ENCODE measurements around the gene SHROOM4. TPM values are rescaled to one million over a fixed set of nuclear protein-coding genes. Genes with fewer than 3 reads are reported as not detected.

Gene SHROOM4
- total RNA-seq, 2 donors from 2014 or later = 9.2 to 13.6 TPM

GRCh38 chrX:50704360-50704759 lies 109.6 kb downstream of the SHROOM4 start:
- Histone ChIP-seq H3K9me3 (no peaks in the 10 kb centered on the region), H3K4me3 (no peak overlapping the region), H3K27me3 (no peaks in the 10 kb centered on the region), H3K36me3 (no peaks in the 10 kb centered on the region), H3K27ac (peak overlapping the region in 1 of 2 donors; percentile 11), H3K4me1 (no peaks in the 10 kb centered on the region)
- no peak for TF ChIP-seq CTCF (IDR thresholded peaks at IDR 0.05)
- no peak for DNase-seq (ENCODE audit: low spot score)

DNA sequence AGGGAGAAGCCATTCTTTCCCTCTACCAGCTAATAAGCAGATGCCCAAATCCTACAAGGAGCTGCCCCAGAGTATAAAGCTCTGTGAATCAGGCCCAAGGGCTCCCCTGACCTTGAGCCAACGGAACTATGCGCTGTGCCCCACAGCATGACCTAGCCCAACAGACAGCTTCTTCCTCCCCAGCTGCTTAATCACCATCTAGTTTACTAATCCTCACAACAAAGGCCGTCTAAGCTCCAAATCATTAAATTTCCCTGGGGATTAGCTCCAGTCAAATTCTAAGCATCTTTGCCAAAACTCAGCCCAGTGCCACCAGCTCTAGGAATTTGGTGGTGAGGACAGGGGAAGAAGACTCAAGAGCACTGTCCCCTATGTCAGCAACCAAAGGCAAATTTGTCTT lies 113.1 kb downstream of the SHROOM4 start:
- no peak for TF ChIP-seq CTCF (IDR thresholded peaks at IDR 0.05)
- no peaks in the 10 kb centered on the region for H3K36me3 ChIP-seq
- H3K4me1 ChIP-seq = no peaks in the 10 kb centered on the region
- peaks cover 0 to 4% of the 10 kb centered on the region in 2 donors for H3K27me3 ChIP-seq
- H3K4me3 ChIP-seq = no peak overlapping the region
- no peak overlapping the region for H3K27ac ChIP-seq
- H3K9me3 ChIP-seq = no peaks in the 10 kb centered on the region
- no peak for DNase-seq (ENCODE audit: low spot score)

- no peak for TF ChIP-seq CTCF (IDR thresholded peaks at IDR 0.05)
- no peak for DNase-seq (ENCODE audit: low spot score)
- H3K27ac ChIP-seq = no peak overlapping the region
- no peak overlapping the region for H3K4me3 ChIP-seq
- no peaks in the 10 kb centered on the region for H3K36me3 ChIP-seq
- H3K27me3 ChIP-seq = peaks cover 0 to 4% of the 10 kb centered on the region in 2 donors
- H3K4me1 ChIP-seq = no peaks in the 10 kb centered on the region
- H3K9me3 ChIP-seq = no peaks in the 10 kb centered on the region
These were observed 115.0 kb downstream of the SHROOM4 start for GRCh38 chrX:50698944-50699343.

DNA sequence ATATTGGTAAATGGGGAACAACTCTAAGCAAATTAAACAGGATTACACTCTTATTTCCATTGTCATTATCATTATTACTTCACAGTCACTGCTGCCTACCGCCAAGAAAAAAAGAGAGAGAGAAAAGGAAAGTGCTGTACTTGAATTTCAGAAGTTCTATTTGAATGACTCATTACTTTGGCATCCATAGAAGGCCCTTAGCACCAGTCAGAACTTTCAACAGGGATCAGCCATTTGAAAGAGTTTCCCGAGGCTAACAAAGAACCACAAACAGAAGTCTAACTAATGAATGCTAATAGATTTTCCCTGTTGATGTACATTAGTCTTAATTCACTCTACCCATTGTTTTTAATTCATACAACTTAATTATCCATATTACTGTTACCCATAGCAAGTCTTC lies 116.3 kb downstream of the SHROOM4 start:
- Histone ChIP-seq H3K4me3 (no peak overlapping the region), H3K36me3 (no peaks in the 10 kb centered on the region), H3K4me1 (no peaks in the 10 kb centered on the region), H3K9me3 (no peaks in the 10 kb centered on the region), H3K27me3 (peaks cover 0 to 4% of the 10 kb centered on the region in 2 donors), H3K27ac (no peak overlapping the region)
- no peak for TF ChIP-seq CTCF (IDR thresholded peaks at IDR 0.05)
- DNase-seq (ENCODE audit: low spot score) = no peak

DNA sequence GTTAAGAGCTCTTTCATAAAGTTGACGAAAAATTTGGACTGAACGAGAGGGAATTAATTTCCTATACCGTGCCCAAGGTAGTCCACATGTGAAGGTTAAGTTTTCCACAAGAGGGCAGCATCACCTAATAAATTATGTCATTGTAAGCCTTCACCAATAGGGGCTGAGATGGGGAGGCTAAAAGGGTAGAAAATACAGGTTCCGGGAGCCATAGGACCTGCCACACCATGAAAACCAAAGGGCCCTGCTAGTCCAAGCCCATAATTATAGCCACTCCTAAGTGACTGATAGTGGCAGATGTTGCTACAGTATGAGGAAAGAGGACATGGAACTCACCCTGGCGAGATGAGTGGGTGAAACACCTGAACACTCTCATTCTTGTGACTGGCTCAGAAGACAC lies 122.2 kb downstream of the SHROOM4 start:
- Histone ChIP-seq H3K36me3 (no peaks in the 10 kb centered on the region), H3K27me3 (no peaks in the 10 kb centered on the region), H3K4me3 (no peak overlapping the region), H3K9me3 (no peaks in the 10 kb centered on the region), H3K4me1 (no peaks in the 10 kb centered on the region), H3K27ac (no peak overlapping the region)
- peak; percentile 24 to 75 for TF ChIP-seq CTCF (IDR thresholded peaks at IDR 0.05)
- no peak for DNase-seq (ENCODE audit: low spot score)

GRCh38 chrX:50684871-50685270 lies 129.1 kb downstream of the SHROOM4 start:
- H3K4me3 ChIP-seq = no peak overlapping the region
- H3K36me3 ChIP-seq = no peaks in the 10 kb centered on the region
- no peaks in the 10 kb centered on the region for H3K4me1 ChIP-seq
- TF ChIP-seq CTCF (IDR thresholded peaks at IDR 0.05) = no peak
- no peaks in the 10 kb centered on the region for H3K9me3 ChIP-seq
- no peaks in the 10 kb centered on the region for H3K27me3 ChIP-seq
- H3K27ac ChIP-seq = no peak overlapping the region
- no peak for DNase-seq (ENCODE audit: low spot score)

Measured in right atrium auricular region (tissue), 2 donors.